Body of pancreas (tissue), 4 donors: ENCODE measurements around the gene LTBP2.

ENCODE experiments used
- POLR2A ChIP-seq, 3 donors: fragments of 450-650 bp; IDR thresholded peaks; one replicate each; pipeline ENCODE4 v1.6.1; 2016; ENCODE audit warnings: antibody characterized with exemption in 3 of 3, mild to moderate bottlenecking in 2 of 3
- TF ChIP-seq, protein P1 (sequence below), 7 experiments: fragments of 450-650 bp in 4 of 7; fragments of 200-600 bp in 3 of 7; sonication (generic) in 3 of 7; IDR thresholded peaks; one replicate each; pipeline ENCODE4 v1.5.1; 2016 to 2019; ENCODE audit warnings: antibody characterized with exemption in 7 of 7

DNA sequence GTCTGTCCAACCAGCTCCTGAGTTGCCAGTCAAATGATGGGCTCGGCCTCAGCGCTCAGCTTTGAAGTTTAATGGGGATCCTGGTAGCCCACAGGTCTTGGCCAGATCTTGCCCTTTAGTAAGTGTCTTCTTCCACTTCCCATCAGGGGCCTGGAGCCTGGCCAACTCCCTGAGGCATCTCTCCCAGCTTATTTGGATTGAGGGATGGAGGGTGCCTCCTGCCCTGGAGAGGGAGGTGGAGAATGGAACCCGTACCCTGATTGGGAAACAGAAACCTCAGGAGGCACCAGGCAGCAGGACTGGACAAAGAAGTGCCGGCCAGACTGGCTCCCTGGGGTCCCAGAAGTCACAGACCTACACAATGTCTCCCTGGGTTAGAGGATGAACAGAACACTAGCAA, 40.5 kb upstream of the LTBP2 start:
- TF ChIP-seq, protein P1, sequence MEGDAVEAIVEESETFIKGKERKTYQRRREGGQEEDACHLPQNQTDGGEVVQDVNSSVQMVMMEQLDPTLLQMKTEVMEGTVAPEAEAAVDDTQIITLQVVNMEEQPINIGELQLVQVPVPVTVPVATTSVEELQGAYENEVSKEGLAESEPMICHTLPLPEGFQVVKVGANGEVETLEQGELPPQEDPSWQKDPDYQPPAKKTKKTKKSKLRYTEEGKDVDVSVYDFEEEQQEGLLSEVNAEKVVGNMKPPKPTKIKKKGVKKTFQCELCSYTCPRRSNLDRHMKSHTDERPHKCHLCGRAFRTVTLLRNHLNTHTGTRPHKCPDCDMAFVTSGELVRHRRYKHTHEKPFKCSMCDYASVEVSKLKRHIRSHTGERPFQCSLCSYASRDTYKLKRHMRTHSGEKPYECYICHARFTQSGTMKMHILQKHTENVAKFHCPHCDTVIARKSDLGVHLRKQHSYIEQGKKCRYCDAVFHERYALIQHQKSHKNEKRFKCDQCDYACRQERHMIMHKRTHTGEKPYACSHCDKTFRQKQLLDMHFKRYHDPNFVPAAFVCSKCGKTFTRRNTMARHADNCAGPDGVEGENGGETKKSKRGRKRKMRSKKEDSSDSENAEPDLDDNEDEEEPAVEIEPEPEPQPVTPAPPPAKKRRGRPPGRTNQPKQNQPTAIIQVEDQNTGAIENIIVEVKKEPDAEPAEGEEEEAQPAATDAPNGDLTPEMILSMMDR (IDR thresholded peaks at IDR 0.05), result no peak
- TF ChIP-seq POLR2A (IDR thresholded peaks at IDR 0.05), result no peak
